NCI-H1417 (cell line): Measurements from ENCODE around the gene RCAN2.

Source experiments
- DNase-seq, 3 experiments: peaks; one replicate each; lab custom pipeline; 2025; lab: John Stamatoyannopoulos, UW

The RCAN2 gene

GRCh38 chr6:46491628-46492547 is 639 bp upstream of the RCAN2 start:
- DNase-seq, result peak in 2 of 3 experiments; percentile 81 to 84

GRCh38 chr6:46490425-46491200 is 636 bp downstream of the RCAN2 start:
- peak in 2 of 3 experiments; percentile 60 to 67 for DNase-seq

GRCh38 chr6:46486181-46486580 is 5.1 kb downstream of the RCAN2 start:
- no peak for DNase-seq

- DNase-seq, result no peak
Observed at GRCh38 chr6:46484081-46484820, 7.0 kb downstream of the RCAN2 start.

GRCh38 chr6:46476301-46476700 is 14.9 kb downstream of the RCAN2 start:
- no peak for DNase-seq

- no peak for DNase-seq
Observed at GRCh38 chr6:46473881-46474280, 17.4 kb downstream of the RCAN2 start.

GRCh38 chr6:46472243-46472642 is 19.0 kb downstream of the RCAN2 start:
- no peak for DNase-seq

- DNase-seq, result no peak
Observed at GRCh38 chr6:46469021-46469420, 22.2 kb downstream of the RCAN2 start.

GRCh38 chr6:46468403-46469010 is 22.7 kb downstream of the RCAN2 start:
- DNase-seq, result no peak

- DNase-seq, result no peak
Observed at GRCh38 chr6:46466570-46466969, 24.7 kb downstream of the RCAN2 start.

- DNase-seq, result no peak
Observed at GRCh38 chr6:46465294-46466165, 25.7 kb downstream of the RCAN2 start.

GRCh38 chr6:46456297-46456696 is 35.0 kb downstream of the RCAN2 start:
- DNase-seq, result no peak

GRCh38 chr6:46454691-46455090 is 36.6 kb downstream of the RCAN2 start:
- DNase-seq, result no peak

GRCh38 chr6:46453741-46454316 is 37.4 kb downstream of the RCAN2 start:
- DNase-seq, result no peak

GRCh38 chr6:46453216-46453615 is 38.0 kb downstream of the RCAN2 start:
- DNase-seq, result no peak

GRCh38 chr6:46452312-46452917 is 38.8 kb downstream of the RCAN2 start:
- DNase-seq, result peak in 2 of 3 experiments; percentile 24 to 67

GRCh38 chr6:46451343-46451742 is 39.9 kb downstream of the RCAN2 start:
- no peak for DNase-seq

GRCh38 chr6:46444772-46445454 is 46.3 kb downstream of the RCAN2 start:
- no peak for DNase-seq

GRCh38 chr6:46443623-46444022 is 47.6 kb downstream of the RCAN2 start:
- no peak for DNase-seq
